ENCODE measurements around the gene DCST2. TPM values are rescaled to one million over a fixed set of nuclear protein-coding genes. Genes with fewer than 3 reads are reported as not detected.

Gene DCST2
- total and polyA plus RNA-seq, 2 of the 8 experiments (the other 6 are each of a cell fraction or from before 2014, with no cell fraction given): 0.43 to 2.1 TPM

DNA sequence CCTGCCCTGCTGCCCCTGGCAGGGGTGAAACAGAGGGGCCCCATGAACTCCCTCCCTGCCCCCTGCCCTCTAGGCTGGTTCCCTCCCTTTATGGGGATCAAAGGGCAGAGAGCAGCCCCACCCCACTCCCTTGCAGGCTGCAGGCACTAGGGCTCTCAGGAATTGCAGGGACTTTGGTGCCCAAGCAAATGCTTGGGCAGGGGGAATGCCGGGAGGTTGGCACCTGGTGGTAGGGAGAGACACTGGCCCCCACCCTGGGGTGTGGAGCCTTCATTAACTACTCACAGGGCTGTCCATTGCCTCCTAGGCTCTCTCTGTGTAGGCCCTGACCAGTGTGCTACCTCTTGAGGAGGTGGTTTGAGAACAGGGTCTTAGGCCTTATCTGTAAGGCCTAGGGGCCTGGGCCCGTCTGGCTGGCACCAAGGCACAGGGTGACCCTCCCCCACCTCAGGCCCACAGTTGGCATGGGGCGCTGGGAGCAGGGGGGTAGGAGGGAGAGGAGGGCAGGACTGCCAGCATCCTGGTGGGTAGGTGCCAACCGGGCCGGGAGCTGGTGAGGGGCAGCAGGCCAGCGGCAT lies 26.2 kb downstream of the DCST2 start:
- Histone ChIP-seq H3K79me2 (ENCODE audit: control insufficient read depth in 1 of 2, insufficient read depth in 2 of 2, low read length in 2 of 2) (peaks cover 0 to 59% of the 10 kb centered on the region in 2 experiments; a peak in 3 of 4 replicates), H3K18ac (ENCODE audit: extremely low read depth, low read length) (no peak overlapping the region), H3K23ac (ENCODE audit: insufficient read length) (no peak overlapping the region), H3K9ac (replicated peaks in 1 of 4; ENCODE audit: extremely low read depth in 1 of 4, low read depth in 3 of 4, low read length in 3 of 4) (no peak overlapping the region), H3K36me3 (ENCODE audit: control insufficient read depth in 2 of 4, insufficient read depth in 4 of 4, low read length in 3 of 4) (peaks cover 0 to 2% (median 0%) of the 10 kb centered on the region in 4 experiments; a peak in 2 of 8 replicates), H2AK5ac (ENCODE audit: low read depth, low read length) (no peak overlapping the region), H4K91ac (replicated peaks; ENCODE audit: insufficient read length, low read length) (no peak overlapping the region), H3K23me2 (ENCODE audit: low read depth, low read length) (peaks cover 5% of the 10 kb centered on the region; the same call in 1 of the 2 replicates), H2BK15ac (ENCODE audit: low read length) (peak overlapping the region; percentile 72; the same call in 1 of the 2 replicates), H4K5ac (ENCODE audit: insufficient read length, low read depth, low read length) (no peak overlapping the region), H2AFZ (ENCODE audit: low read length) (no peak overlapping the region), H3K14ac (ENCODE audit: insufficient read length) (no peak overlapping the region), H3K4me2 (ENCODE audit: insufficient read depth in 1 of 2, low read depth in 2 of 2, low read length in 2 of 2) (no peak overlapping the region), H4K8ac (ENCODE audit: extremely low read depth, insufficient read depth, low read length) (peak overlapping the region; percentile 48; the same call in 1 of the 2 replicates), H3K56ac (replicated peaks; ENCODE audit: insufficient read length, low read depth, low read length) (no peak overlapping the region), H3K4me3 (ENCODE audit: extremely low read depth in 1 of 4, insufficient read depth in 2 of 4, low read depth in 3 of 4, low read length in 4 of 4) (no peak overlapping the region), H3K27ac (ENCODE audit: low read depth, low read length) (no peak overlapping the region), H3K27me3 (replicated peaks in 1 of 4; ENCODE audit: control insufficient read depth in 3 of 4, extremely low read depth in 1 of 4, insufficient read depth in 3 of 4, low read length in 3 of 4) (no peaks in the 10 kb centered on the region), H3K4me1 (replicated peaks in 1 of 4; ENCODE audit: control insufficient read depth in 3 of 4, insufficient read depth in 4 of 4, low read length in 3 of 4) (peaks cover 7 to 57% (median 35%) of the 10 kb centered on the region in 4 experiments), H2BK120ac (replicated peaks; ENCODE audit: low read depth, low read length) (no peak overlapping the region), H3K4ac (replicated peaks; ENCODE audit: insufficient read length, low read depth, low read length) (no peak overlapping the region), H2BK5ac (ENCODE audit: low read depth, low read length) (no peak overlapping the region), H2BK12ac (ENCODE audit: low read depth, low read length) (0 out of 2 replicates have a peak overlapping the region, but pooled peaks have one; percentile 39), H3K9me3 (ENCODE audit: insufficient read depth in 2 of 2, low read depth in 1 of 2, low read length in 1 of 2) (no peaks in the 10 kb centered on the region), H3K79me1 (ENCODE audit: low read depth, low read length) (peaks cover 17% of the 10 kb centered on the region), H2BK20ac (ENCODE audit: low read length) (no peak overlapping the region), H4K20me1 (replicated peaks in 1 of 2; ENCODE audit: control insufficient read depth in 1 of 2, insufficient read depth in 2 of 2, low read length in 2 of 2) (peaks cover 0 to 17% of the 10 kb centered on the region in 2 experiments)
- ChIA-PET POLR2A (ENCODE audit: partially characterized antibody) (interaction anchor here (0.6 to 14.8 kb wide), 9 partner anchors 8 to 168 kb away, joined by 3 to 128 read pairs (median 5); partner anchors contain the start of genes ADAM15, CKS1B, FLAD1 and LENEP), CTCF (ENCODE audit: partially characterized antibody) (interaction anchor here (0.5 to 18.6 kb wide), 17 partner anchors 9 to 235 kb away, joined by 3 to 354 read pairs (median 6); partner anchors contain the start of genes ADAM15, EFNA4, FLAD1 and LENEP)
- DNase-seq (ENCODE audit: low read depth in 1 of 2, low spot score in 2 of 2): no peak
- WGBS, 2 experiments (ENCODE audit: extremely low coverage in 1 of 2, insufficient coverage in 1 of 2, insufficient read length in 1 of 2, insufficient replicate concordance in 2 of 2, low coverage in 1 of 2, low lambda C conversion rate in 2 of 2, missing lambda C conversion rate in 1 of 2): 86% methylated on average over 6 of the region's 6 CpGs; no CpG with 5 or more reads in 1 of the 2 experiments
- FAIRE-seq: no peak
- no peak for TF ChIP-seq SAP30 (IDR thresholded peaks at IDR 0.05; ENCODE audit: insufficient read depth, insufficient replicate concordance, low read length)

Measured in H1 (cell line).